Breast epithelium (tissue), 3 donors: ENCODE data around the gene MBIP.

Source experiments
- POLR2A ChIP-seq: fragments of 450-650 bp; IDR thresholded peaks from one replicate; pipeline ENCODE4 v1.6.1; 2016; ENCODE audit warnings: antibody characterized with exemption, mild to moderate bottlenecking, moderate library complexity
- POLR2AphosphoS5 ChIP-seq, 3 donors: sonication (generic); formaldehyde crosslinking; IDR thresholded peaks; one replicate each; pipeline ENCODE4 v1.6.1; 2017; ENCODE audit warnings: antibody characterized with exemption in 3 of 3
- TF ChIP-seq, protein P1 (sequence below), 3 donors: fragments of 450-650 bp; IDR thresholded peaks; one replicate each; pipeline ENCODE4 v1.5.1; 2016 to 2017; ENCODE audit warnings: antibody characterized with exemption in 3 of 3, mild to moderate bottlenecking in 3 of 3, moderate library complexity in 3 of 3

DNA sequence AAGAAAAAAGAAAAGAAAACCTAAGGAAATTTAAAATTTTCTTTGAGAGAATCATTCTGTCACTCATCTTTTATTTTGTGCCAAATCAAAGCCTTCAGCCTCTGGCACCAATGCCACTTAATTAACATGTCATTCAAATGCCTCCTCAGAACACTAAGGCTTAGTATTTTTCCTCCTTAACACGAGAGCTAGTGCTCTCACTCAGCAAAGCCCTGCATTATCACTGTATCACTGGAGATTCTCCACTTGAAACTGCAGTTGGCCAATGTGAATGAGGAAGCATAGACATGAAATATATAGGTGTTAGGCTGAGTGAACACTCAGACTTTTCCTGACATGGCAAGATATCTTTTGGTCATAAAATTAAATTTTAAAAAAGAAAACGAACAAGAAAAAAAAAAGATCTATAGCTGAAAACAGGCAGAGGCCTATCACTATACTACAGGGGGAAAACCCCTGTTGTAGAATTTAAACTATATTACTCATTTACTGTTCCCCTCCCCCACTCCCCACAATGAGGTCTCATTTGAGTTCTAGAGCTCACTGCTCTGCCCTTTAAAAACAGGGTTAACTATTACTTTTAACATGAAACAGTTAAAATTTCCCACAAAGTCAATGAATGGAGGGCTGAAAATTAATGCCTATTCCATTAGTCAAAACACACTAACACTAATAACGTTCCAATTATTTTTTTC, 5.1 kb downstream of the MBIP start:
- TF ChIP-seq, protein P1, sequence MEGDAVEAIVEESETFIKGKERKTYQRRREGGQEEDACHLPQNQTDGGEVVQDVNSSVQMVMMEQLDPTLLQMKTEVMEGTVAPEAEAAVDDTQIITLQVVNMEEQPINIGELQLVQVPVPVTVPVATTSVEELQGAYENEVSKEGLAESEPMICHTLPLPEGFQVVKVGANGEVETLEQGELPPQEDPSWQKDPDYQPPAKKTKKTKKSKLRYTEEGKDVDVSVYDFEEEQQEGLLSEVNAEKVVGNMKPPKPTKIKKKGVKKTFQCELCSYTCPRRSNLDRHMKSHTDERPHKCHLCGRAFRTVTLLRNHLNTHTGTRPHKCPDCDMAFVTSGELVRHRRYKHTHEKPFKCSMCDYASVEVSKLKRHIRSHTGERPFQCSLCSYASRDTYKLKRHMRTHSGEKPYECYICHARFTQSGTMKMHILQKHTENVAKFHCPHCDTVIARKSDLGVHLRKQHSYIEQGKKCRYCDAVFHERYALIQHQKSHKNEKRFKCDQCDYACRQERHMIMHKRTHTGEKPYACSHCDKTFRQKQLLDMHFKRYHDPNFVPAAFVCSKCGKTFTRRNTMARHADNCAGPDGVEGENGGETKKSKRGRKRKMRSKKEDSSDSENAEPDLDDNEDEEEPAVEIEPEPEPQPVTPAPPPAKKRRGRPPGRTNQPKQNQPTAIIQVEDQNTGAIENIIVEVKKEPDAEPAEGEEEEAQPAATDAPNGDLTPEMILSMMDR (IDR thresholded peaks at IDR 0.05) = no peak
- TF ChIP-seq POLR2AphosphoS5 (IDR thresholded peaks at IDR 0.05) (no peak), POLR2A (no peak)
